Suprapubic skin (tissue), 4 donors: ENCODE measurements around the gene RPL27A. TPM values are rescaled to one million over a fixed set of nuclear protein-coding genes. Genes with fewer than 3 reads are reported as not detected.
A peak's percentile ranks its signal among the peaks of the same experiment; 100 is the strongest.

Experiments
- DNase-seq, 2 donors: peaks; one replicate each; pipeline ENCODE4 v3.0.0-alpha.2; 2019; ENCODE audit warnings: low spot score in 2 of 2
- H3K27ac ChIP-seq: fragments of 200-600 bp; sonication (generic); one replicate; pipeline ENCODE4 v1.5.1; 2019
- H3K27me3 ChIP-seq: fragments of 200-600 bp; sonication (generic); one replicate; pipeline ENCODE4 v1.5.1; 2019
- H3K36me3 ChIP-seq: fragments of 200-600 bp; sonication (generic); one replicate; pipeline ENCODE4 v1.5.1; 2019
- H3K4me1 ChIP-seq: fragments of 200-600 bp; sonication (generic); one replicate; pipeline ENCODE4 v1.5.1; 2019
- H3K4me3 ChIP-seq: fragments of 200-600 bp; sonication (generic); one replicate; pipeline ENCODE4 v1.5.1; 2019; ENCODE audit warnings: mild to moderate bottlenecking
- H3K9me3 ChIP-seq: fragments of 200-600 bp; sonication (generic); one replicate; pipeline ENCODE4 v1.5.1; 2019
- EP300 ChIP-seq: sonication (generic); formaldehyde crosslinking; IDR thresholded peaks from one replicate; pipeline ENCODE4 v1.6.1; 2017; ENCODE audit warnings: antibody characterized with exemption
- POLR2A ChIP-seq, 2 donors: fragments of 450-650 bp; IDR thresholded peaks; one replicate each; pipeline ENCODE4 v1.6.1; 2017; ENCODE audit warnings: antibody characterized with exemption in 2 of 2, mild to moderate bottlenecking in 2 of 2, moderate library complexity in 2 of 2
- POLR2AphosphoS5 ChIP-seq, 3 donors: sonication (generic); formaldehyde crosslinking; IDR thresholded peaks; one replicate each; pipeline ENCODE4 v1.6.1; 2017; ENCODE audit warnings: antibody characterized with exemption in 3 of 3
- WGBS: methylation state at CpG from one replicate; pipeline ENCODE4 v1.1.5; 2018; 5-methylcytosine and 5-hydroxymethylcytosine counted together
- total RNA-seq, 4 donors: library from RNA; depleted of rRNA; stranded (reverse); fragments of >200 nt; gene quantifications; one replicate each; pipeline ENCODE4 v1.1.0, GENCODE V29; 2016
- TF ChIP-seq, protein P1 (sequence below), 2 donors: fragments of 200-600 bp in 1 of 2; fragments of 450-650 bp in 1 of 2; sonication (generic) in 1 of 2; IDR thresholded peaks; one replicate each; pipeline ENCODE4 v1.5.1; 2016 to 2019; ENCODE audit warnings: antibody characterized with exemption in 2 of 2, mild to moderate bottlenecking in 1 of 2, moderate library complexity in 1 of 2

RPL27A gene
- total RNA-seq, 4 donors from 2014 or later: 822 to 1,505 (median 1,124) TPM

DNA sequence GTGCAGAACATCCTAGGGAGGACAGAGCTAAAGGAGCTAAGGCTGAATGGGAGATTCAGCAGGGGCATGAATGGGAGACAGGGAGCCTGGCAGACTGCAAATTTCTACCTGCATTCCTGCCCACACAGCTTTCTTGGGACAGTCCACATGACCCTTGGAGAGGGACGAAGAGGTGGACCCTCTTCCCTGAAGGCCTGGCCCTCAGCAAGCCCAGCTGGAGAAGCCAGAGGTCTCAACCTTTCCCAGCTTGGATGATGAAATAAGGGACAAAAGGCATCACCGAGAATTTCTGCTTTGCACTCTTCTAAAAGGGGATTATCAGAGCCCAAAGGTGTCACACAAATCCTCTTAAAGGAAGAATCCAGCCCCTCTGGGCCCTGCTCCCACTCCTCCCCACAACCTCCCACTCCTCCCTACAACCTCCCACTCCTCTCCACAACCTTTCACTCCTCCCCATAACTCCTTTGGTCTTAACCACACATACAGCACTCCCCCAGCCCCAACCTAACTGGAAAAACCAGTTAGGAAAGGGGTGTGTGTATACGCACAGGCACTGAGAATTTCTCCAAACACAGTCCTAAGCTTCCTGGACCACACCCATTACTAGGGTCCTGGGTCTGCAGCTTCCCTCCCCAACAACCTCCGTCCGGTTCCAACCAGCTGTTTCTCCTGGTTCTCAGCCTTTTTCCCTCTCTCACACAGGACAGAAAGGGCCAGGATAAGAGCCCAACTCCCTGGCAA lies 38.4 kb downstream of the RPL27A start:
- WGBS: 33% methylated on average over 4 of the region's 5 CpGs
- peak overlapping the region; percentile 81 for H3K27ac ChIP-seq
- no peak overlapping the region for H3K4me3 ChIP-seq
- no peak for TF ChIP-seq EP300
- no peak for TF ChIP-seq POLR2AphosphoS5 (IDR thresholded peaks at IDR 0.05)
- no peak for TF ChIP-seq POLR2A (IDR thresholded peaks at IDR 0.05)
- TF ChIP-seq, protein P1, sequence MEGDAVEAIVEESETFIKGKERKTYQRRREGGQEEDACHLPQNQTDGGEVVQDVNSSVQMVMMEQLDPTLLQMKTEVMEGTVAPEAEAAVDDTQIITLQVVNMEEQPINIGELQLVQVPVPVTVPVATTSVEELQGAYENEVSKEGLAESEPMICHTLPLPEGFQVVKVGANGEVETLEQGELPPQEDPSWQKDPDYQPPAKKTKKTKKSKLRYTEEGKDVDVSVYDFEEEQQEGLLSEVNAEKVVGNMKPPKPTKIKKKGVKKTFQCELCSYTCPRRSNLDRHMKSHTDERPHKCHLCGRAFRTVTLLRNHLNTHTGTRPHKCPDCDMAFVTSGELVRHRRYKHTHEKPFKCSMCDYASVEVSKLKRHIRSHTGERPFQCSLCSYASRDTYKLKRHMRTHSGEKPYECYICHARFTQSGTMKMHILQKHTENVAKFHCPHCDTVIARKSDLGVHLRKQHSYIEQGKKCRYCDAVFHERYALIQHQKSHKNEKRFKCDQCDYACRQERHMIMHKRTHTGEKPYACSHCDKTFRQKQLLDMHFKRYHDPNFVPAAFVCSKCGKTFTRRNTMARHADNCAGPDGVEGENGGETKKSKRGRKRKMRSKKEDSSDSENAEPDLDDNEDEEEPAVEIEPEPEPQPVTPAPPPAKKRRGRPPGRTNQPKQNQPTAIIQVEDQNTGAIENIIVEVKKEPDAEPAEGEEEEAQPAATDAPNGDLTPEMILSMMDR (IDR thresholded peaks at IDR 0.05): no peak
- H3K36me3 ChIP-seq: peaks cover 9% of the 10 kb centered on the region
- no peaks in the 10 kb centered on the region for H3K27me3 ChIP-seq
- no peak for DNase-seq
- no peaks in the 10 kb centered on the region for H3K9me3 ChIP-seq
- H3K4me1 ChIP-seq: peaks cover 68% of the 10 kb centered on the region

DNA sequence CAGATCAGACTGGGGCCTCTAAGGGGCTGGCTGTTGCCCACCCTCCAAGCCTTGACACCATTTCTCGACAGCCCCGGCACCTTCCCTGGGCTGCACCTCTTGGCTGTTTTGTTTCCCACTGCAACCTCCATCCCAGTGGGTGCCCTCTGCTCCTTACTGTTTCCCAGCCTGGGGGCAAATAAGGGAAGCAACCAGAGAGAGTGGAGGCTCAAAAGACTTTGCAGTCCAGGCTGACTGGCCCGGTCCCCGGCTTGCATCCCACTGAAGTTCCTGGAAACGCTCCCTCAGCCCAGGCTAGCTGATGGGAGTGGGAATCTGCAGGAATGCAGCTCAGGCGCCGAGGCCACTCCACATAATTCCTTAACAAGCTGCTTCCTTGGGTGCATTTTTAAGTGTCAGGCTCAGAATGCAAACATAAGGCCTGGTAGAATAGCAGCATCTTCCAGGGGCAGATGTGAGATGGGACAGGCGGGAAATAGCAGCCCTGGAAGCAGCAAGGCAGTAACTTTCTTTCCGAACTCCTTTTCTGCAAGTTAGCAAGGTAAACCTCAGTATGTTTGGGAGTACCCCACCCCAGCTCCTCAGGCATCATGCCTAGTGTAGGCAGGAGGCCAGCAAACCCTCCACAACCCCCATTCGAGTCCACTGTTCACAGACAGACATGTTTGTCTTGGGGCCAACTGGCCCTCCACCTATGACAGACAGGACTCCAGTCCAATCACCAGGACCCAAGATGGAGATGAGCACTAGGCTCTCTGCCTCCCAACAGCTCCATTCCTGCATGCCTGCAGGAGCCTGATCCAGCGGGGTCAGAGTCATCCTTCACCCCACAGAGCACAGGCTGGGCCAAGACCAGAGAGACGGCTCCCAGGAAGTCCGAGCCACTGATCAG lies 39.3 kb downstream of the RPL27A start:
- 32% methylated on average over 10 of the region's 13 CpGs for WGBS
- DNase-seq: no peak
- no peaks in the 10 kb centered on the region for H3K27me3 ChIP-seq
- no peak overlapping the region for H3K4me3 ChIP-seq
- no peaks in the 10 kb centered on the region for H3K9me3 ChIP-seq
- TF ChIP-seq POLR2AphosphoS5 (IDR thresholded peaks at IDR 0.05) (no peak), EP300 (no peak), POLR2A (IDR thresholded peaks at IDR 0.05) (no peak)
- TF ChIP-seq, protein P1 (IDR thresholded peaks at IDR 0.05): no peak
- H3K4me1 ChIP-seq: peaks cover 60% of the 10 kb centered on the region
- H3K27ac ChIP-seq: peak overlapping the region; percentile 81
- peaks cover 9% of the 10 kb centered on the region for H3K36me3 ChIP-seq

- WGBS: 89% methylated on average over 3 of the region's 3 CpGs
- peak overlapping the region; percentile 15 for H3K27ac ChIP-seq
- H3K27me3 ChIP-seq: no peaks in the 10 kb centered on the region
- no peak for TF ChIP-seq POLR2AphosphoS5 (IDR thresholded peaks at IDR 0.05)
- no peak for TF ChIP-seq EP300
- TF ChIP-seq POLR2A (IDR thresholded peaks at IDR 0.05): no peak
- TF ChIP-seq, protein P1 (IDR thresholded peaks at IDR 0.05): no peak
- peaks cover 9% of the 10 kb centered on the region for H3K36me3 ChIP-seq
- peaks cover 58% of the 10 kb centered on the region for H3K4me1 ChIP-seq
- no peaks in the 10 kb centered on the region for H3K9me3 ChIP-seq
- no peak overlapping the region for H3K4me3 ChIP-seq
- no peak for DNase-seq
Measured at GRCh38 chr11:8722809-8723208, 40.2 kb downstream of the RPL27A start.

GRCh38 chr11:8723711-8724110 lies 41.1 kb downstream of the RPL27A start:
- Histone ChIP-seq H3K27me3 (no peaks in the 10 kb centered on the region), H3K4me1 (peaks cover 49% of the 10 kb centered on the region)
- WGBS: 93% methylated on average over 5 of the region's 7 CpGs

More at GRCh38 chr11:8723711-8724110, 41.1 kb downstream of the RPL27A start:
- H3K36me3 ChIP-seq: peaks cover 9% of the 10 kb centered on the region
- TF ChIP-seq POLR2AphosphoS5 (IDR thresholded peaks at IDR 0.05): no peak
- TF ChIP-seq POLR2A (IDR thresholded peaks at IDR 0.05): no peak
- TF ChIP-seq, protein P1 (IDR thresholded peaks at IDR 0.05): no peak
- no peak for DNase-seq
- no peaks in the 10 kb centered on the region for H3K9me3 ChIP-seq
- no peak overlapping the region for H3K4me3 ChIP-seq
- H3K27ac ChIP-seq: no peak overlapping the region
